HepG2 (cell line): ENCODE data around the gene CAPN7. TPM values are rescaled to one million over a fixed set of nuclear protein-coding genes. Genes with fewer than 3 reads are reported as not detected.
A peak's percentile ranks its signal among the peaks of the same experiment; 100 is the strongest.

Experiments used
- ATAC-seq: fragments of 200-7000 bp; cut with Tn5 transposase; 3 replicates; pipeline ENCODE4 v1.9.1; 2020; ENCODE audit warnings: mild to moderate bottlenecking, moderate library complexity
- BruUV-seq: library from RNA; stranded (reverse); fragments of 400-500 nt; replicated peaks from 2 replicates; lab custom pipeline; 2021; lab: Mats Ljungman, UMichigan
- CTCF ChIA-PET: fragments of 300-600 bp; formaldehyde crosslinking; extraction: SDS; loops from one replicate; lab custom pipeline; 2021; ENCODE audit warnings: low total read pairs, inconsistent platforms, low intra/inter-chr PET ratio; lab: Yijun Ruan, JAX
- POLR2A ChIA-PET: fragments of 350-600 bp; sonication (Branson Sonifier 250); formaldehyde crosslinking; loops from one replicate; lab custom pipeline; 2020; ENCODE audit warnings: antibody characterized with exemption, inconsistent platforms; lab: Yijun Ruan, JAX
- DNase-seq: peaks from one replicate; pipeline ENCODE4 v3.0.0-alpha.2; 2015; ENCODE audit warnings: low spot score
- FAIRE-seq: peaks from 3 replicates; lab custom pipeline; 2011; peaks lifted over from hg19 to GRCh38; lab: Jason Lieb, UNC
- H2AFZ ChIP-seq: one replicate; pipeline ENCODE4 v1.6.1; 2011; ENCODE audit warnings: low read length, inconsistent platforms
- H3K27ac ChIP-seq: fragments of 300-600 bp; 3 replicates; pipeline ENCODE4 v1.8.0; 2011; ENCODE audit warnings: mixed run types, mild to moderate bottlenecking, mixed read lengths, low read length, inconsistent platforms; ENCODE audit not compliant: insufficient read depth; ENCODE audit errors: extremely low read length
- H3K27me3 ChIP-seq, 2 experiments: fragments of 200-600 bp in 1 of 2; 2 replicates in 1 of 2; 3 replicates in 1 of 2; pipeline versions ENCODE4 v1.6.0 to v1.8.0; 2011; ENCODE audit warnings: low read length in 2 of 2, mild to moderate bottlenecking in 2 of 2, moderate library complexity in 2 of 2, inconsistent platforms in 1 of 2; ENCODE audit not compliant: insufficient read depth in 2 of 2, control insufficient read depth in 1 of 2
- H3K36me3 ChIP-seq, 2 experiments: fragments of 200-600 bp in 1 of 2; replicated peaks in 1 of 2; 2 replicates in 1 of 2; 3 replicates in 1 of 2; pipeline versions ENCODE4 v1.5.1 to v1.8.0; 2011; ENCODE audit warnings: low read length in 2 of 2, inconsistent platforms in 1 of 2; ENCODE audit not compliant: insufficient read depth in 2 of 2, control insufficient read depth in 1 of 2
- H3K4me1 ChIP-seq: 2 replicates; pipeline ENCODE4 v1.5.1; 2012; ENCODE audit warnings: low read length, inconsistent platforms; ENCODE audit not compliant: insufficient read depth
- H3K4me2 ChIP-seq: 2 replicates; pipeline ENCODE4 v1.6.0; 2011; ENCODE audit warnings: low read depth, low read length, inconsistent platforms
- H3K4me3 ChIP-seq, 3 experiments: fragments of 200-600 bp in 1 of 3; sonication (generic), shearing (Covaris generic) in 1 of 3; replicated peaks in 1 of 3; 2 replicates each; pipeline ENCODE4 v1.5.1; 2011 to 2016; ENCODE audit warnings: low read length in 3 of 3, inconsistent platforms in 2 of 3, low read depth in 2 of 3, mild to moderate bottlenecking in 2 of 3, control low read depth in 1 of 3, mixed read lengths in 1 of 3; ENCODE audit not compliant: insufficient read depth in 1 of 3
- H3K79me2 ChIP-seq: one replicate; pipeline ENCODE4 v1.6.1; 2011; ENCODE audit warnings: low read length, inconsistent platforms; ENCODE audit not compliant: insufficient read depth
- H3K9ac ChIP-seq: 2 replicates; pipeline ENCODE4 v1.6.0; 2011; ENCODE audit warnings: mild to moderate bottlenecking, low read depth, low read length, inconsistent platforms; ENCODE audit not compliant: insufficient read depth
- H3K9me3 ChIP-seq: 2 replicates; pipeline ENCODE4 v1.5.1; 2012; ENCODE audit warnings: mild to moderate bottlenecking, low read length
- H4K20me1 ChIP-seq: 2 replicates; pipeline ENCODE4 v1.6.0; 2011; ENCODE audit warnings: inconsistent platforms, mild to moderate bottlenecking, low read length, moderate library complexity; ENCODE audit not compliant: insufficient read depth
- MAFK ChIP-seq, 2 experiments: IDR thresholded peaks in 1 of 2; conservative IDR thresholded peaks in 1 of 2; 2 replicates each; pipeline ENCODE4 v1.6.1; 2011; ENCODE audit warnings: improper control_type of control experiment in 2 of 2, low read length in 2 of 2
- STAG1 ChIP-seq: sonication (generic); formaldehyde crosslinking; IDR thresholded peaks from 2 replicates; pipeline ENCODE4 v1.4.0; 2020; ENCODE audit warnings: missing genetic modification reagents
- WGBS: methylation state at CpG from one replicate; pipeline ENCODE4 v1.1.6; 2017; ENCODE audit warnings: low lambda C conversion rate; 5-methylcytosine and 5-hydroxymethylcytosine counted together
- in situ Hi-C: cut with HindIII; loops from 2 replicates; pipeline ENCODE4 v1.10.0; 2017; ENCODE audit warnings: low pct_unique_long_range_greater_than_20kb; ENCODE audit not compliant: extremely low pct_ligation_motif_present
- intact Hi-C: fragments of 100-400 bp; cut with micrococcal nuclease; formaldehyde crosslinking; loops from one replicate; pipeline ENCODE4 v1.10.0; 2022; ENCODE audit not compliant: unreplicated experiment
- polyA plus RNA-seq, 8 experiments: library from polyadenylated mRNA; depleted of rRNA in 3 of 8; stranded (reverse) in 7 of 8; unstranded in 1 of 8; fragments of >200 nt; fragmentation: Illumina TruSeq in 4 of 8; extraction: Trizol in 4 of 8; gene quantifications; 2 replicates each; pipeline versions ENCODE4 v1.2.1 to v1.2.3, GENCODE V29; 2011 to 2016; ENCODE audit warnings: low read depth in 4 of 8, missing spikeins in 1 of 8, mixed read lengths in 1 of 8; ENCODE audit not compliant: insufficient read depth in 1 of 8
- total RNA-seq, 5 experiments: library from RNA; depleted of rRNA; stranded (reverse); fragments of >200 nt; fragmentation: Illumina TruSeq; extraction: Trizol; gene quantifications; 2 replicates each; pipeline ENCODE4 v1.2.3, GENCODE V29; 2016; ENCODE audit warnings: low read depth in 1 of 5
- TF ChIP-seq, protein P1 (sequence below): sonication (generic); formaldehyde crosslinking; IDR thresholded peaks from 2 replicates; pipeline ENCODE4 v1.5.0; 2020; ENCODE audit warnings: mild to moderate bottlenecking, missing genetic modification reagents, moderate library complexity
- TF ChIP-seq, protein P2 (sequence below): sonication (generic); formaldehyde crosslinking; IDR thresholded peaks from 2 replicates; pipeline ENCODE4 v1.4.0; 2020; ENCODE audit warnings: missing genetic modification reagents, mild to moderate bottlenecking, borderline replicate concordance

CAPN7 gene
- total and polyA plus RNA-seq, 2 of the 13 experiments (the other 11 are each of a cell fraction or from before 2014, with no cell fraction given), result 16.7 to 36.8 TPM

DNA sequence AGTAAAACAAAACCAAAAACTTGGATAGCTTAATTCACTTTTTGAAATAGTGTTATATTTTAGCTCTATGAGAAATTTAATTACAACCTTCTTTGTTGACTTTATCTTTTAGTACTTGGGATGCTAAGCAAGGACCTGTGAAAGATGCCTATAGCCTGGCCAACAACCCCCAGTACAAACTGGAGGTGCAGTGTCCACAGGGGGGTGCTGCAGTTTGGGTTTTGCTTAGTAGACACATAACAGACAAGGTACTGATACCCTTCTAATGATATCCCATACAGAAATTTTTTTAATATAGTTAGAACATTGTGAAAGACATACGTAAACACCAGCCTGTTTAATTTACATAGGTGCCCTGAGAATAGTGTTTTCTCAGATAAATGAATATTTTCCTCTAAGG is 35.3 kb downstream of the CAPN7 start:
- Histone ChIP-seq H3K4me2 (no peak overlapping the region), H3K79me2 (no peaks in the 10 kb centered on the region), H2AFZ (no peak overlapping the region), H3K9me3 (no peaks in the 10 kb centered on the region), H3K36me3 (peaks cover 16 to 61% of the 10 kb centered on the region in 2 experiments), H3K4me3 (no peak overlapping the region), H4K20me1 (no peaks in the 10 kb centered on the region), H3K27ac (no peak overlapping the region), H3K4me1 (no peaks in the 10 kb centered on the region), H3K9ac (no peak overlapping the region), H3K27me3 (no peaks in the 10 kb centered on the region)
- intact Hi-C loops, result loop anchor here (5.0 kb wide), 1 partner anchor 34 kb away; the partner anchor contains the start of gene CAPN7
- TF ChIP-seq, protein P1, sequence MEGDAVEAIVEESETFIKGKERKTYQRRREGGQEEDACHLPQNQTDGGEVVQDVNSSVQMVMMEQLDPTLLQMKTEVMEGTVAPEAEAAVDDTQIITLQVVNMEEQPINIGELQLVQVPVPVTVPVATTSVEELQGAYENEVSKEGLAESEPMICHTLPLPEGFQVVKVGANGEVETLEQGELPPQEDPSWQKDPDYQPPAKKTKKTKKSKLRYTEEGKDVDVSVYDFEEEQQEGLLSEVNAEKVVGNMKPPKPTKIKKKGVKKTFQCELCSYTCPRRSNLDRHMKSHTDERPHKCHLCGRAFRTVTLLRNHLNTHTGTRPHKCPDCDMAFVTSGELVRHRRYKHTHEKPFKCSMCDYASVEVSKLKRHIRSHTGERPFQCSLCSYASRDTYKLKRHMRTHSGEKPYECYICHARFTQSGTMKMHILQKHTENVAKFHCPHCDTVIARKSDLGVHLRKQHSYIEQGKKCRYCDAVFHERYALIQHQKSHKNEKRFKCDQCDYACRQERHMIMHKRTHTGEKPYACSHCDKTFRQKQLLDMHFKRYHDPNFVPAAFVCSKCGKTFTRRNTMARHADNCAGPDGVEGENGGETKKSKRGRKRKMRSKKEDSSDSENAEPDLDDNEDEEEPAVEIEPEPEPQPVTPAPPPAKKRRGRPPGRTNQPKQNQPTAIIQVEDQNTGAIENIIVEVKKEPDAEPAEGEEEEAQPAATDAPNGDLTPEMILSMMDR (CRISPR knock-in tag), result peak; percentile 32; the same call in 1 of the 2 replicates
- peak in 1 of 2 experiments; percentile 24; a peak in 1 of 4 replicates for TF ChIP-seq MAFK (conservative IDR thresholded peaks at IDR 0.05 in 1 of 2, IDR thresholded peaks at IDR 0.05 in 1 of 2; ENCODE audit: low read length in 2 of 2)
- TF ChIP-seq STAG1 (CRISPR knock-in tag), result peak; percentile 19; the same call in 1 of the 2 replicates
- TF ChIP-seq, protein P2, sequence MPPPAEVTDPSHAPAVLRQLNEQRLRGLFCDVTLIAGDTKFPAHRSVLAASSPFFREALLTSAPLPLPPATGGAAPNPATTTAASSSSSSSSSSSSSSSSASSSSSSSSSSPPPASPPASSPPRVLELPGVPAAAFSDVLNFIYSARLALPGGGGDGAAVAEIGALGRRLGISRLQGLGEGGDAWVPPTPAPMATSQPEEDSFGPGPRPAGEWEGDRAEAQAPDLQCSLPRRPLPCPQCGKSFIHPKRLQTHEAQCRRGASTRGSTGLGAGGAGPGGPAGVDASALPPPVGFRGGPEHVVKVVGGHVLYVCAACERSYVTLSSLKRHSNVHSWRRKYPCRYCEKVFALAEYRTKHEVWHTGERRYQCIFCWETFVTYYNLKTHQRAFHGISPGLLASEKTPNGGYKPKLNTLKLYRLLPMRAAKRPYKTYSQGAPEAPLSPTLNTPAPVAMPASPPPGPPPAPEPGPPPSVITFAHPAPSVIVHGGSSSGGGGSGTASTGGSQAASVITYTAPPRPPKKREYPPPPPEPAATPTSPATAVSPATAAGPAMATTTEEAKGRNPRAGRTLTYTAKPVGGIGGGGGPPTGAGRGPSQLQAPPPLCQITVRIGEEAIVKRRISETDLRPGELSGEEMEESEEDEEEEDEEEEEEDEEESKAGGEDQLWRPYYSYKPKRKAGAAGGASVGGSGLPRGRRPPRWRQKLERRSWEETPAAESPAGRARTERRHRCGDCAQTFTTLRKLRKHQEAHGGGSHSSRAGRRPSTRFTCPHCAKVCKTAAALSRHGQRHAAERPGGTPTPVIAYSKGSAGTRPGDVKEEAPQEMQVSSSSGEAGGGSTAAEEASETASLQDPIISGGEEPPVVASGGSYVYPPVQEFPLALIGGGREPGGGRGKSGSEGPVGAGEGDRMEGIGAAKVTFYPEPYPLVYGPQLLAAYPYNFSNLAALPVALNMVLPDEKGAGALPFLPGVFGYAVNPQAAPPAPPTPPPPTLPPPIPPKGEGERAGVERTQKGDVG (CRISPR knock-in tag), result no peak
- peak; percentile 70 for ATAC-seq
- WGBS, result 95% methylated on average over 1 of the region's 1 CpG
- BruUV-seq, result no TSS peak
- in situ Hi-C loops, result no loop called here
- ChIA-PET POLR2A (no interaction called here), CTCF (no interaction called here)
- FAIRE-seq, result no peak
- no peak for DNase-seq
